SIG-M5 treated with dmso at 0.1 percent for 504 hours (cell line): ENCODE results near the gene RAB8B.

Experiments
- DNase-seq: peaks from one replicate; lab custom pipeline; 2025; ENCODE audit not compliant: unreplicated experiment; lab: John Stamatoyannopoulos, UW

Gene RAB8B

DNA sequence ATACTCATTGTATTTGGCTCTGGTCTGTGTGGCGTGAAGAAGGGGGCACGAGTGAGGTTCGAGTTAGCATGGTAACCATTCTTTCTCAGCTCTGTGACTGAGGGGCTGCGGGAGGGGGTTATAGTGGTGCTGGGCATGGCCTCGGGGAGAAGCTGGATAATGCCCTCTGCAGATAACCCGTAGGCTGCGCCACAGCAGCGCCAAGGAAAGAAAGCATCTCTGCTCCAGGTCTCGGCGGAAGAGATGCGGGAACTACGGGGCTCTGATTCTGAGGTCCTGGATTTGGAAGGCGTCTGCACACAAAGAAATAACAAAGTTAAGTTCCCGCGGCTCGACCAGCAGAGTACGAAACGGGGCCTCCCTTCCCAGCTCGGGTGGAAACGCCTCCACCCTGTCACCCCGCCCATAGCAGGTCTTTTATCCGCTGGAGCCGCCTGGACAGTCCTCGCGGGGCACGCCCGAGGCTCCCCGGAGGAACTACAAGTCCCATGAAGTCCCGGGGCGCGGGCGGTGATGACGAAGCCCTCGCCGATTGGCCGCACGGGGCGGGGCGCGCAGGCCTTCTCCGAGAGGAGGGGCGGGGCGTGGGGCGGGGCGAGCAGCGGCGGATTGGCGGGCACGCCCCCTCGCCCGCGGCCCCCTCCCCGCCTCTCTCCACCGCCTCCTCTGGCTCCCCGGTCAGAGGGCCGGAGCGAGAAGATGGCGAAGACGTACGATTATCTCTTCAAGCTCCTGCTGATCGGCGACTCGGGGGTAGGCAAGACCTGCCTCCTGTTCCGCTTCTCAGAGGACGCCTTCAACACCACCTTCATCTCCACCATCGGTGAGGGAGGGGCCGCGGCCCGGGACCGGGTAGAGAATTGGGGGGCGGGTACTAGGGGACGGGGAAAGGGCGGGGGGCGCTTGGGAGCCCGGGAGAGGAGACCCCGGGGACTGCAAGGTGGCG, at the start of gene RAB8B:
TSS of gene RAB8B (plus strand) at position 681 of the 946 bp plus-strand sequence. CDS start at position 700, 19 bp downstream.
- peak; percentile 91 for DNase-seq

GRCh38 chr15:63140936-63141335, 48.5 kb upstream of the RAB8B start:
- no peak for DNase-seq

- DNase-seq: no peak
These were observed 44.0 kb upstream of the RAB8B start for GRCh38 chr15:63145426-63145825.

DNA sequence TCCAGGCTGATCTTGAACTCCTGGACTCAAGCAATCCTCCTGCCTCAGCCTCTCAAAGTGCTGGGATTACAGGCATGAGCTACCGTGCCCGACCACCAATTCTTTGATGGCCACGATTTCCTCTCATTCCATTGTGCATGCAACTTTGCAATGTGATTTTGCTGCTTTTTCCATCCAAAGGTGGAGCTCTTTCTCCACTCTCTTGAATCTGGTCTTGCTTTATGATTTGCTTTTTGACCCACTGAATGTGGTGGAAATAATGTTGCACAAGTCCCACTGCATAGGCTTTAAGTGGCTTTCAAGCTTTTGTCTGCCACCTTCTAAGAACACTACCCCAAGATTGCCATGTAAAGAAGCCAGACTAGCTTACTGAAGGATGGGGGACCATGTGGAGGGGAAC, 42.7 kb upstream of the RAB8B start:
- no peak for DNase-seq

DNA sequence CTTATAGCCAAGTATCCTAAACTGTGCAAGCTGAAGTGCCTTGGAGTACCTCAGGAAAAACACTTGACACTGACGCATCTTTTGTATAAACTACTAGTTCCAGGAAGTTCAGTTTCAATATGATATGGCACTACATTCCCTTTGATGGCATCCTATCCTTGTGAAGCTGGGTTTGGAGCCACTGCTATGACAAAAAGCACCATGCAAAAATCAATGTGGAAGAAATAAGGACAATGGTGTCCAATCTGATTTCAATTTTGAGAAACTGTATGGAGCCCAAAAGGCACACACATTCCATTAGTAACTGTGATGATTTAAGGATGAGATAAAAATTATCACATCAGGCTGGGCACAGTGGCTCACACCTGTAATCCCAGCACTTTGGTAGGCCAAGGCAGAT, 37.7 kb upstream of the RAB8B start:
- DNase-seq: no peak

DNA sequence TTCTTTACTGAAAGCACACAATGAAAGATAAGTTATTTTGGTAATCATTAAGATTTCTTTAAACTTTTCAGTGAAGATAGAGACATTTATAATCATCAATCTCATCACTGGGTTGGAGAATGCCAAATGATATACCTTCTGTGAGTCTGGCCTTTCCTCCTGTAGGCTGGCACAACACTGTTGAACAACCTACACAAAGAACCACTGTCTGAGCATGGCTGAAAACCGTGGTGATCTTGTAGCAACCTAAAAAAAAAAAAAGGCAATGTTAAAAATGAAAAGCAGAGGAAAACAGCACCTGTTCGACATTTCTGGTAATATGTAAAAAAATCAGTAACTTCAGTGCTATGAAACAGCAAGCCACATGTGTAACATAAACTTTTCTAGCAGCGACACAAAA, 33.9 kb upstream of the RAB8B start:
- DNase-seq: no peak

- DNase-seq: no peak
These were observed 33.2 kb upstream of the RAB8B start for GRCh38 chr15:63156086-63156710.

GRCh38 chr15:63156755-63157117, 32.7 kb upstream of the RAB8B start:
- peak; percentile 49 for DNase-seq

DNA sequence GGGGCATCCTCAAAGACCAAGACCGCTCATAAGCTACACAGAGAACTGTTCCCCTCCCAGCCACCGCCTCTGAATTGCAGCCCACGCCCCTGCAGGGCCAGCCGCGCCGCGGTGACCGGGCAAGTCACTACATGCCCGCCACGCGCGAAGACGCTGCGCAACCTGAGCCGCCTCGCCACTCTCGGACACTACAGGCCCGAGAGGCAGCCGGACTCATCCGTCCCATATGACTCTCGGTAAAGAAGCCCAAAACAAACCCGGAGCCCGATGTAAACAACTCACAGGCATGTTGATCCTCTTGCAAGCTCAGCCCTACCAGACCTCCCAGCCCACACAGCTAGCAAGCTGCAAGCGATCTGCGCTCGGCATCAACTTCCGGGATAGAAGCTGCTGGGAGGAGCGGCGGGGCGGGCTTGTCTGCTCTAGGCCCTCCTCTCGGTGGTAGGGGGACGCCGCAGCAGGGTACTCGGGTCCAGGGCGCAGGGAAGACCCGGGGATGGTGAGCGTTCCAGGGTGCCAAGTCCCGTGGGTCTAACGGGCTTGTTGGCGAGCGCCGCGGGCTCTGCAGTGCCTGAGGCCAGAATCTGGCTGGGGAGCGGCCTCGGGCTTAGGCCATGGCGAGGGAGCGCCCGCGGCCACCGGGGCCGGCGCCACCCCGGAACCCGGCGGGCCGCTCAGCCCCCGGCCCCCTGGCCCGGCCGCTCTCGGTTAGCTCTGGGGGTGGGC, 32.1 kb upstream of the RAB8B start, which contains the start of gene RPS27L:
TSS of gene RPS27L (minus strand) at position 360 of the 726 bp plus-strand sequence. CDS start at position 288, 72 bp downstream.
- DNase-seq: peak; percentile 87

- peak; percentile 24 for DNase-seq
These were observed 31.4 kb upstream of the RAB8B start for GRCh38 chr15:63157891-63158431.

GRCh38 chr15:63160638-63161037, 28.8 kb upstream of the RAB8B start:
- no peak for DNase-seq

DNA sequence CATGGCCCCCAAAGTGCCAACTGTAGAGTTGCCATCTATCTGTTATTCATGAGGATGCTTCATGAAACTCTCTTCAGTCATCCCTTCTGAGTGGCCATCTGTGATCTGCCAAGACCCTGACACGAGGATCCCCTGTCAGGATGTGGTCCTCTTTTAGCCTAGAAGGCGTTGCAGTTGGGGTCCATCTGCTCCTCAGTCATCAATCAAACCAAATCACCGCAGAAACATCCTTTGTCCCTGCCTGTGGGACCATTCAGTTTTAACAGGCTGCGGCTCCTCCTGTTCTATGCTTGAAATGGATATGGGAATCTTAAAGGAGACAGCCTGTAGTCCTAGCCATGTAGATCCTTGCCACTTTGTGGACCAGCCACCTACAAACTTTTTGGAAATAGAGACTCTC, 26.2 kb upstream of the RAB8B start:
- no peak for DNase-seq

DNA sequence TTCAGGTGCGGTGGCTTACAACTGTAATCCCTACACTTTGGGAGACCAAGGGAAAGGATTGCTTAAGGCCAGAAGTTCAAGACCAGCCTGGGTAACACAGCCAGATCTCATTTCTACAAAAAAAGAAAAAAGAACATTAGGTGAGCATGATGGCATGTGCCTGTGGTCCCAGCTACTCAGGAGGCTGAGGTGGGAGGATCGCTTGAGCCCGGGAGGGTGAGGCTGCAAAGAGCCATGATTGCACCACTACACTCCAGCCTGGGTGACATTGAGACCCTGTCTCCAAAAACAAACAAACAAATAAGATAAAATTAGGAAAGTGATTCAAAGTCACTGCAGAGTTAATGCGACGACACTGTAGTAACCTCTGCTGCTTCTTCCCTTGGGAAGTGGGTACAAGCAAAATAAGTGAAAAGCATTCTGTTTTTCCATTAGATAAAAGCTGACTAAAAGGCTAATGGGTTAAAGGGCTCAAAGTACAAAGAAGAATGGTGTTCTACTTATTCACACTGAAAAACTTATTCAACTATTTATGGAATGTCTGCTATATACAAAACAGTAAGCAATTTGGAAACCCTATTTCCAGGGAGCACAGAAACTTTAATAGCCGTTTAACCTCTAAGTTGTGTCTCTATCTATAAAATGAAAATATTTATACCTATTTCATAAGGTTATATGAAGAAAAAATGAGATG, 24.1 kb upstream of the RAB8B start:
- DNase-seq: no peak

- peak; percentile 29 for DNase-seq
These were observed 23.2 kb upstream of the RAB8B start for GRCh38 chr15:63166219-63166618.

DNA sequence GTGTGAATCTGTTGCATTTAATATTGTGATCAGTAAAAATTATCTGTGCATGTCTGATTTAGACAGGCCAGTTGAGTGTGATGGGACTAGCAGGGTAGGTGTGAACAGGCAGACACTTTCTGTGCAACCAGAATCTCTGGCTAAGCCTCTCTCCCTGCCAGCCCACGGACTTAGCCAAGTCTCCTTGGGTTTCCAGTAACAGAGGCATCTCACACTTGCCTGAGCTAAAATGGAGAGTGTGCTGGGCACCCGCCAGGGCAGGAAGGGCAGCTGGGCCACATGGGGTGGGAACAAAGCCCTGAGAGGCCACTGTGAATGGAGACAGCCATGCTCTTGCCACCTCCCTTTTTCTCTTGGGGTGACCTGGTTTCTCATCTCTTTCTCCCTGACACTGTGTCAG, 19.6 kb upstream of the RAB8B start:
- DNase-seq: no peak

DNA sequence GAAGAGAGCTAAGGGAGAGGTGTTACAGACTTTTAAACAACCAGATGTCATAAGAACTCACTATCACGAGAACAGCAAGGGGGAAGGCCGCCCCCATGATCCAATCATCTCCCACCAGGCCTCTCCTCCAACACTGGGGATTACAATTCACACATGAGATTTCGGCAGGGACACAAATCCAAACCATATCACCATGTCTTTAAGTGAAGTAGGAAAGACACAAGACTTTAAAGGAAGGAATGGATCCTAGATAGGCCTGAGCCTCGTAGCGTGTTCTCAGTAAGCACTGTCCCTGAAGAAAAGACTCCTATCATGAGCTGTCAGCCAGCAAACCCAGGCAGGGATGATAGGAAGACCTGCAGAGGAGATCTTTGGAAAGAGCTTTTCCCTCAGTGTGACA, 17.0 kb upstream of the RAB8B start:
- DNase-seq: no peak

DNA sequence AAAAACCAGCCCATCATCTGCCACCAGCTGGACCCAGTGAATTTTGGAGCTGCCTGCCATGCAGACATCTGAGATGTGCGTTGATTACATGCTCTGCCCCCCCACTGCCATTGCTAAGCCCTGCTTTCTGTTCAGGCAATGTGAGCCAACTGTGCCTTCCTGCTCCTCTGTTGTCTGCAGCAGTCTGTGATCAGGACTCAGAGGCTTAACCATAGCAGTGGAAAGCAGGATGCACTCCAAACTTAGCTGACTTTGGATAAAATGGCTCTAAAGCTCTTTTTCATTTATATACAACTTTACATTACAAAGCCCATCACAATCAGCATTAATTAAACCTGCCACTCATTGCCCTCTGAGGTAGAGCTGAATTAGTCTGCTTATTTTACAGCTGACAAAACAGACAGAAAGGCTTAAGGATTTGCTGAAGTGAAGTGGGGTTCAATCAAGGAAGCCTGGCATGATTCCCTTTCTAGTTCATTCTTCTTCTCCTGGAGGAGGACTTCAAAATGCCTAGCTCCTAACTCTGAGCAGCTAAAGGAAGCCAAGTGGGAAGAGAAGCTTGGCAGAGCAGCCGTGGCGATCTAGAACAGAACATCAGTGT, 16.5 kb upstream of the RAB8B start:
- no peak for DNase-seq

DNA sequence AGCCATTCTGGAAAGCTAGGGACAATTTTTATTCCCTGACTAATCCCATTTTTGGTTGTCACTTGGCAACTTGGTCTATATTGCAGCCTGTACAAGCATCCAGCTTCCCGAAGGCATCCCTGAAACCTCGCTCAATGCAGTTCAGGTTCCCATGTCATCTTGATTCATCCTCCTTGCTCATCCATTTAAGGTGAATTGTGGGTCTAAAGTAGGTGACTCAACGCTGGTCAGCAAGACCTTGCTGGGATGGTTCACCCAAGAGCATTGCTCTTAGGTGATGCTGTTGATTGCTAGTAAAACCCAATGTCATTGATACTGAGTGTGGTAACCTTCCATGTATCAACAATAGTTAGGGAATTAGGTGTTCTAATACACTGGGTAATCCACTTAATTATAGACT, 13.1 kb upstream of the RAB8B start:
- no peak for DNase-seq

DNA sequence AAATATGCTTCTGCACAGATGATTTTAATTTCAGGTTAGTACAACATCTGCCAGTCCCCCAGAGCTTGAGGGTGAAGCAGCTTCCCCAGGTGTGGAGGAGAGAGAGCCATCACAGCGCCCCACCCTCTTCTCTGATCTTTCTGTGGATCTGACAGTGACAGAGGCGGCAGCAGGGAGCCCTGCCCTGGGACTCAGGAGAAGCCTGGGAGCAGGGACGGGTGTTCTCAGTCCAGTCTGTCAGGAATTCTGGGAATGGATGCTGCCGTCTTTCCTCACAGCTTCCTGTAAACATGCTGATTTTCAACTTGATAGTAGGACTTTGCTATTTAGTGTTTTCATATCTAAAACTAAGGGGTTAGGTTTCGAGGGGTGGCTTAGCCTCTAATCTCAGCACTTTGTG, 11.4 kb upstream of the RAB8B start:
- DNase-seq: no peak

DNA sequence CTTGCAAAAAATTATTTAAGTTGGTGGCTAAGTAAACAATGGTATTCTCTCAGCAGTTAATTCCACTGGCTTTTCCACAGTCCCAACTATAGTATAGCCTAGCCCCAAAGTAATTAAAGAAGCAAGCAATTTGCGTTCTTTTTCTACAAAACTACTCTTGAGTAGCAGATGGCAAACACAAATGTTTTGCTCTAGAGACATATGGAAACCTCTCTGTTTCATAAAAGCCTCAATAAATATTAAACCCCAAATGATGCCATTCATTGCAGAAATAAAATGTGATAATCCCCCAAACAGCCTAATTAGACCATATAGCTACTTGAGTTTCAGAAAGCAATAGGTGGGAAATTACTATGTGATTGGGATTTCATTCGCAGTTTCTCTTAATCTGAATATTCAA, 8.7 kb upstream of the RAB8B start:
- DNase-seq: no peak
